Right ventricle myocardium superior (tissue), 1 donor: Measurements from ENCODE around the gene NFIA. TPM values are rescaled to one million over a fixed set of nuclear protein-coding genes. Genes with fewer than 3 reads are reported as not detected.

ENCODE experiments used
- ATAC-seq: fragments of 200-7000 bp; cut with Tn5 transposase; one replicate; pipeline ENCODE4 v1.9.1; 2020; ENCODE audit warnings: mild to moderate bottlenecking; ENCODE audit not compliant: poor library complexity
- DNase-seq: peaks from one replicate; pipeline ENCODE4 v3.0.0-alpha.2; 2020
- intact Hi-C: fragments of 100-400 bp; cut with DNase I; formaldehyde crosslinking; loops from one replicate; pipeline ENCODE4 v1.11.2; 2022
- total RNA-seq: library from RNA; stranded (reverse); fragmentation: NEBNext Ultra II Directional; extraction: Animal tissue kit (Norgen Biotek cat#: 25700); gene quantifications from one replicate; pipeline ENCODE4 v1.2.1, GENCODE V29; 2021
- donor health status: DM: no; HTN: yes; CAD: no; lungs with severe emphysema.

The NFIA gene
- total RNA-seq, 1 donor from 2014 or later = 89.5 TPM

GRCh38 chr1:61285371-61285885, 203.1 kb downstream of the NFIA start:
- DNase-seq (no peak), ATAC-seq (no peak)
- intact Hi-C loops = no loop called here

- intact Hi-C loops = no loop called here
- no peak for ATAC-seq
These were observed 204.7 kb downstream of the NFIA start for GRCh38 chr1:61287014-61287413.

DNA sequence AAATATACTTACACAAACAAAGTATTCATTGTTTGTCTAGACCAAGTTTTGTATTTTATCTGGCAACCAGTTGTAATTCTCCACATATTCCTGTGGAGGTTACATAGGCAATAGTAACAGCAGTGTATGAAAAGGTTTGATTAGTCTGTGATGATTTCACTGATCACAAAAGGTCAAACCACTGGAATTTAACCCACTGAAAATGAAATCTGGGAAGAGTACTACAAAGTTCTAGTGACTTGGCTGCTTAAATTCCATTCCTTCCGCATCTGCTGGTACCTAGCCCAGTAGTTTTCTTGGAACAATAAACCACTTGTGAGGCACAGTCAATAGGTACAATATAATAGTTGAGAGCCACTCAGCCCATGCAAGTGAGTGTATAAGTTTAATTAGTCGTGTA, 205.4 kb downstream of the NFIA start:
- intact Hi-C loops = no loop called here
- DNase-seq = no peak
- ATAC-seq = no peak

More at GRCh38 chr1:61287014-61287413, 204.7 kb downstream of the NFIA start:
- no peak for DNase-seq

DNA sequence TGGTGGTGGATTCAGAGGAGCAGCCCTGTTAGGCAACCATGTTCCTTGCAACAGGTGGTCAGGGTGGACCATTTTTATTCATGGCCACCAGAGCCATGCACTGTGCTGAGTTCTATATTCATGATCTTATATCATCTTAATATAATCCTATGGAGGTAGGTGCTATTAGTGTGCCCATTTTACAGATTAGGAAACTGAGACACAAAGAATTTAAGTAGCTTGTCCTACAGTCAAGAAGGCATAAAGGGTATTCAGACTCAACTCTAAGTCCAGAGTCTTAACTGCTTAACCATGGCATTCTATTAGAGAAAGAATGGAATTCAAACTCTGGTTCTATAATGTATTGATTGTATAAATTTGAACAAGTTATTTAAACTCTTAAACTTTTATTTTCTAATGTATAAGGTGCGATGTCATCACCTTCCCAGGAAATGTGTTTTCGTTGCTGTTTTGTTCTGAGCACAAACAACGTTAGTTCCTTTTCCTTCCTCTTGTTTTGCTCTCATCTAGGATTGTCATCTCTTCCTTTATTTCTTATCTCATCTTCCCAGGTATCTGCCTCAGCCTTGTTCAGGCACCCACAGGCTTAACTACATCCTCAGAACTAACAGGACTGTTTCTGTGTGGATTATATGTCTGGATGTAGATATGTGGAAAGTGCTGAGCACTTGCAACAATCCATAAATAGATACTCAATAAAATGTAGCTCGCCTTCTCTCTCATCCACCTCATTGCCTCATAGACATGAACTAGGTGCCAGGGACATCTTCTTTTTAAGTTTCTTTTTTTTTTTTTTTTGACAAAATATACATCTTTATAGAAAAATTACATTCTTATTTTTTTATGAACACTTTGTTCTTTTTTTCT, 207.1 kb downstream of the NFIA start:
- DNase-seq = no peak
- intact Hi-C loops = no loop called here
- ATAC-seq = no peak

DNA sequence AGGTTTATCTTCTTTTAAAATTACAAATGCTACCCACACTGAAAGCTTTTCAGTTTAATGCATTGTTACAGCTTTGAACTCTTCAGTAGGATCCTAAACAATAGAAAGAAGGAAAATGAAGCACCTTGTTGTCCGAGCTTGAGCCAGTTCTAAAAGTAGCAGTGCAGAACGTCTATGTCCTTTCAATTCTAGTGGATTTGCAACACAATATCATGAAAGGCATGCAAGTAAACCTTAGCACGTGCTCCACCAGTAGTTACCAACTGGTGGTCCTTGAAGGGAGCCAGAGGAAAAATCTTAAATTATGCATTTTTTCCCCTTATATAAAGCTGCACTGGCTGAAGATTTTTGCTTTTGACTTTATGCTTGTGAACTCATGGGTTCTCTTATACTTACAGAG, 208.2 kb downstream of the NFIA start:
- DNase-seq = no peak
- ATAC-seq = no peak
- intact Hi-C loops = no loop called here

DNA sequence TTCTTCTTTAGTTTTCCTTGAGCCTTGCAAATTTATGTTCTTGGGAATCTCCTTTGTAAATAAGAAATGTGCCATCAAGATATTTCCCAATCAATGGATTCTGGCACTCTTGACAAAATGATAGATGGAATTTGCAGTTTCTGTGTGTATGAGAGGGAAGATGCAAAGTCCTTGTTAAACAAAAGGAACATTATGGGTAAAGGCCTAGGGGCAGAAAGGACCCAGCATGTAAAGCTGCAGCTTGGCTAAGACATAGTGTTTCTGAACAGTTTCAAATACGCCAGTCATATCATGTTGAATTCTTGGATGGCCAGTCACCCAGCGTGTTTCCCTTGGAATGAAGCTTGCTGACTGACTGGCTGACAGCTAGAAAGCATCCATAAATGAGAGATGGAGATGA, 210.8 kb downstream of the NFIA start:
- intact Hi-C loops = no loop called here
- no peak for ATAC-seq

GRCh38 chr1:61293986-61294504, 211.7 kb downstream of the NFIA start:
- no peak for DNase-seq

More for the DNA sequence above, 210.8 kb downstream of the NFIA start:
- no peak for DNase-seq

GRCh38 chr1:61294930-61295329, 212.6 kb downstream of the NFIA start:
- DNase-seq (no peak), ATAC-seq (no peak)
- intact Hi-C loops = no loop called here

More at GRCh38 chr1:61293986-61294504, 211.7 kb downstream of the NFIA start:
- no peak for ATAC-seq
- intact Hi-C loops = no loop called here

- intact Hi-C loops = no loop called here
- DNase-seq (no peak), ATAC-seq (no peak)
These were observed 213.6 kb downstream of the NFIA start for GRCh38 chr1:61295818-61296537.

DNA sequence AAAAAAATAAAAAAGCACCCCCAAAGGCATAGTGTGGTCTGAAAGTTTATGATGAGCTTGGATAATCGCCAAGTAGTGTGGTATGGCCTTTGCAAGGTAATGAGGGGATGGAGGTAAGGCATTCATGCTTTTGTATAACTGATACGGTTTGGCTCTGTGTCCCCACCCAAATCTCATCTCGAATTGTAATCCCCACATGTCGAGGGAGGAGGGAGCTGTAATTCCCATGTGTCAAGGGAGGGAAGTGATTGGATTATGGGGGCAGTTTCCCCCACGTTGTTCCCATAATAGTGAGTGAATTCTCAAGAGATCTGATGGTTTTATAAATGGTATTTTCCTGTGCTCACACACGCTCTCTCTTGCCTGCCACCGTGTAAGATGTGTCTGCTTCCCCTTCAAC, 215.5 kb downstream of the NFIA start:
- intact Hi-C loops = no loop called here
- ATAC-seq = no peak
- no peak for DNase-seq

GRCh38 chr1:61299463-61299862, 217.1 kb downstream of the NFIA start:
- DNase-seq (no peak), ATAC-seq (peak; percentile 26)
- intact Hi-C loops = no loop called here

DNA sequence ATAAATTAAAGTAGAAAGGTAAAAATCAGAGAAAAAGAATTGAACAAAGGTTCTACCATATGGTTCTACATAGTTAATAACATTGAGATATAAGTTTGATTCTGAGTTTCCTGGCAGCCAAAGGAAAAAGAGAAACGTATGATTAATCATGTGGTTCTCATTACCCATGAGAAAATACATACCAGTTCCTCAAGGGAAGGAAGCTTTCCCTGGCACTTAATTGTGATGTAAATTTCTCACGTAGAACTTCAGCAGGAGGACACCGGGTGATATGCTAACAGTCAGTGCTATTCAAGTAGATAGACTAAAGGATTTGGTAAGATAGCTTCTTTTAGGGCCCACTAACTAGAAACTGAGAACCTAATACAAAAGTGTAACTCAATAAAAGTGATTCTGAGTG, 218.5 kb downstream of the NFIA start:
- intact Hi-C loops = no loop called here
- ATAC-seq = no peak

GRCh38 chr1:61301824-61302657, 219.7 kb downstream of the NFIA start:
- intact Hi-C loops = no loop called here
- peak; percentile 38 for DNase-seq
- peak; percentile 90 for ATAC-seq

More for the DNA sequence above, 218.5 kb downstream of the NFIA start:
- DNase-seq = no peak

GRCh38 chr1:61307422-61308142, 225.2 kb downstream of the NFIA start:
- ATAC-seq (no peak), DNase-seq (no peak)
- intact Hi-C loops = no loop called here

DNA sequence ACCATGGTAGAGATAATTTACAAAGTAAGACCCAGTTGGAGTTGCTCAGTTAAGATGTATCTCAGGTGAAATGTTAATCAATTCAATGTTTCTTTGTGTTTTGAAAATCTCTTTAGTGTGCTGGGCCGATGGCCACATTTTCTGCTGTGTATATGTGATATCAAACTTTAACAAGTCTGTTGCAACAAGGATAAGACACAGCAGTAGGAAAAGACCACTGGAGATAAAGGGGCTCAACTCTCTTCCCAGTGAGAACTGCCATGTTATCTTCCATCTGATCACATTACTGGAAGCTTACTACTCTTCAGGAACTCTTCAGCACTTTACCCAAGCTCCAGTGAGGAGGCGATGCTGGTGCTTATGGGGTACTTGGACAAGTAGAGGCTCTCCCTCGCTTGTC, 227.7 kb downstream of the NFIA start:
- ATAC-seq = no peak
- intact Hi-C loops = no loop called here

GRCh38 chr1:61310538-61310937, 228.2 kb downstream of the NFIA start:
- no peak for ATAC-seq
- DNase-seq = no peak
- intact Hi-C loops = no loop called here

More for the DNA sequence above, 227.7 kb downstream of the NFIA start:
- DNase-seq = no peak

- no peak for DNase-seq
- intact Hi-C loops = no loop called here
- no peak for ATAC-seq
These were observed 231.6 kb downstream of the NFIA start for GRCh38 chr1:61313906-61314422.

- DNase-seq (no peak), ATAC-seq (no peak)
- intact Hi-C loops = no loop called here
These were observed 232.7 kb downstream of the NFIA start for GRCh38 chr1:61315011-61315410.
